GM19463 (cell line): Measurements from ENCODE around the gene PGM3.

Source experiments
- ATAC-seq: cut with Tn5 transposase; IDR thresholded peaks from one replicate; pipeline ENCODE4 v1.9.1; 2021; ENCODE audit warnings: mild to moderate bottlenecking, moderate library complexity; ENCODE audit not compliant: unreplicated experiment

The PGM3 gene

DNA sequence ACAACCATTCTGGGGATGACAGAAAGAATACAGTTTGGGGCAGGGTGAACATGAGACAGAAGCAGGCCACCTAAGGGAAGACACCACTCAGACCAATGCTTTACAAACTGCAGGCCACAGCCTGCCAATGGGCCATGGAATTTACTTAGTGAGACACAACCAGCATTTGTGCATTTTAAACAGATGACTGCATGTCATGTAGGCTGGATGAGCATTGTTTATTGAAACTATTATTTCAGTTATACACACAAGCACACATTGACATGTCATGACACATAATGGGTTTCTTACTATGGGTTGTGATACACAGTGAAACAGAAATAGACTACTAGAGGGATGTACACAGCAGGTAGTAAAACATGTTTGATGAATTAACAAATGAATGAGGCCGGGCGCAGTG is 8.0 kb downstream of the PGM3 start:
- no peak for ATAC-seq

GRCh38 chr6:83183082-83183828 is 9.8 kb downstream of the PGM3 start:
- no peak for ATAC-seq

DNA sequence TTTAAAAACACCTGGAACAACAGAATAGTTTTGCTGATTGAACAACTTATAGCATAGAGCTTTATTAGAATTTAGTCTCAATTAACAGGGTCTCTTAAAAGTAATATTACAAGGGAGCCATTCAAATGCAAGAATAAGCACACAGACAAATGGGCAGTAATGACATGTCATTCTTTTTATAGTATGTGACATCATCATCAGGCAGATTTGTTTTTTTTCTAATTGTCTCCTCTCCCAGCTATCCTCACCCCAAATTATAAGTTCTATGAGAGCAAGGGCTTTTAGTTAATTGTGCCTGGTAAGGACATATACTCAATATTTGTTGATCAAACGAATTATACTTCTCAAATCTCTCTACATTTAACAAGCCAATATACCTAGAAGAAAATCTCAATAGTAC is 11.0 kb downstream of the PGM3 start:
- ATAC-seq = no peak

DNA sequence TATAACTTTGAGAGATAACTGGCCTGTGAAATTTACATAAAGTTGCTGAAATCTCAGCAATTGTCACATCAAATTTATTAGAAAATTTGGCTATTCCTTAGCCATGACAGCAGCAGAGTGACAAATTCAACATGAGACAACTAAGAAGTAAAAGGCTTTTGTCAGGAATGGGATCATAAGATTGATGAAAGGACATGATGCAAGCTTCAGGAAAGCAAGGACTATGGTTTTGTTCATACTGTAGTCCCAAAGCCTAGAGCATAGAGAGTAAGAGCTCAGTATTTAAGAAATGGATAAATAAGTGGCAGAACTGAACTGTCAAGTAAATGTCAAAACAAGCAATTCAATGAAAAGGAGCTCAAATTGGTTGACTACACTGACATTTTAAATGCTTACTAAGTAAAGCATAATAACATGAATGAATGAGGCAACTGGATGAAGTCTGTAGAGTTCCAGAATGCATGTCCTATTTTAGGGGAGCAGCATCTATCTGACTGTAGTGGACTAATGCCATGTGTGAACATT is 12.6 kb downstream of the PGM3 start:
- no peak for ATAC-seq

DNA sequence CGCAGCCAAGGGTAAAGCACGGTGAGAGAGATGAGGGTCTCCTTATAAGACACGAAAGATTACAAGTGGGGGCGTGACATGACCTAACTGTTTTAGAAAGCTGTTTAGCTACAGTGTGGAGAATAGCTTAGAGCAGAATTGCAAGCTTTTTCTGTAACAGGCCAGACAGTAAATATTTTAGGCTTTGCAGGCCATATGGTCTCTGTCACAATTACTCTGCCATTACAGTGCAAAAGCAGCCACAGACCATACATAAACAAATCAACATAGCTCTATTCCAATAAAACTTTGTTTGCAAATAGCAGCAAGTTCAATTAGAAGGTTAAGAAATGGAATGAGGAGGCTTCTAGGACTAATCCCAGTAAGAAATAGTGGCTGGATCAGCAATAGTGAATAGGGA is 16.8 kb downstream of the PGM3 start:
- ATAC-seq = no peak

GRCh38 chr6:83169511-83169910 is 23.6 kb downstream of the PGM3 start:
- no peak for ATAC-seq

DNA sequence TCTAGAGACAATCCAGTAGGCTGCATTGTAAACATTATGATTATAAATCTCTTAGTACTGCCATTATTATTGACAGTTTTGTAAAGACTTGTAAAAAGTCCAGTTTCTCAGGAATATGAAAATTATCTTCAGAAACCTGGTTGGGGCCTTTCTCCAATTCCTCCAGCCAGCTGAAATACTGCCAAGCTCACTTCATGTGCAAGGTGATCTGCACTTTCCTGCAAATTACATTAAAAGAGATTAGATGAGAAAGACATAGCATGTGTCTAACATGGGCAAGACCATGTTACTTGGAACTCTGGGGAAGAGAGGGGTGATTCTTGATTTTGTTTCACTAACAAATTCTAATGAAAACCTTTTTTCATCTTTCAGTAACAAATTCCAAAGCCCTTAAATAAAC is 24.0 kb downstream of the PGM3 start:
- ATAC-seq = no peak

GRCh38 chr6:83168556-83168955 is 24.5 kb downstream of the PGM3 start:
- no peak for ATAC-seq

- ATAC-seq = no peak
Observed at GRCh38 chr6:83167726-83168278, 25.3 kb downstream of the PGM3 start.

GRCh38 chr6:83160167-83160566 is 32.9 kb downstream of the PGM3 start:
- no peak for ATAC-seq

- no peak for ATAC-seq
Observed at GRCh38 chr6:83155794-83156193, 37.3 kb downstream of the PGM3 start.

DNA sequence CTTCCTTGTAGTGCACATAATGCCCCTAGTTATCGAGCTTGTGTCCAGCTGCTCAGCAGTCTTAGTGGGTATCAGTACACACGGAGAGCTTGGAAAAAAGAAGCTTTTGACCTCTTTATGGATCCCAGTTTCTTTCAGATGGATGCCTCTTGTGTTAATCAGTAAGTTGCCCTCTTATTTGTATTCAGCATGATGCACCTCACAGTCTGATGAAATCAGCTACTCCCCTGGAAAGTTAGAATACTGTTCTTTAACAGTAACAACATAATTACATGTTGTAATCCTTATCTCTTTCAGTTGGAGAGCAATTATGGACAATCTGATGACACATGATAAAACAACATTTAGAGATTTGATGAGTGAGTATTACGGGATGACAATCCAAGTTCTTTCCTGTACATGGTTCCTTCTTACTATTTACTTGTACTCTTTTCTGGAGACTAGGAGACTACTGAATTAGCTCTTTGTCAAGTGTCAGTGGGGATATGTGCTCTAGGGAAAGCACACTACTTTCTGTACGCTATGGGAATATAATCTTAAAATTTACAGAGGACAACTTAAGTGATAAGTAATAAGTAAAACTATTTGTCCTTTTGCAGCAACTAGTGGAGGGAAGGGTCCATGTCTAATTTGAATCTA is 39.1 kb downstream of the PGM3 start:
- ATAC-seq = no peak

DNA sequence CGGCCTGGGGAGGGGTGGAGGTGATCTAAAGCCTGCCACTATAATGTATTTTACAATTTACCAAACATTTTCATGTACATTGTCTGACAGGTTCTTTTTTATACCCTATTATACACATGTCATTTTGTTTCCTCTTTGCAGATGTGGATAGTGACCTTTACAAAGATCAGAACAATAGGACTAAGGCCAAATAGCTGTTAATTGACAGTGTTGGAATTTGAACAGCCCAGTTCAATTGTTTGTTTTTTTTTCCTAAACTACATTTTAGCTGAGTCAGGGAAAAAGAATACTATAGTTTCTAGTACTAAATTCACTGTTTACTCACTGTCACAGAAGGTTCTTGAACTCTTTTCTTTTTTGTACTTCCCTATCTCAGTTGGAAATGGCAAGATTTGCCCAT is 40.2 kb downstream of the PGM3 start:
- no peak for ATAC-seq

GRCh38 chr6:83151114-83151513 is 42.0 kb downstream of the PGM3 start:
- no peak for ATAC-seq

- no peak for ATAC-seq
Observed at GRCh38 chr6:83138758-83139157, 54.3 kb downstream of the PGM3 start.

- ATAC-seq = no peak
Observed at GRCh38 chr6:83138118-83138722, 54.8 kb downstream of the PGM3 start.

- no peak for ATAC-seq
Observed at GRCh38 chr6:83132121-83132520, 60.9 kb downstream of the PGM3 start.

DNA sequence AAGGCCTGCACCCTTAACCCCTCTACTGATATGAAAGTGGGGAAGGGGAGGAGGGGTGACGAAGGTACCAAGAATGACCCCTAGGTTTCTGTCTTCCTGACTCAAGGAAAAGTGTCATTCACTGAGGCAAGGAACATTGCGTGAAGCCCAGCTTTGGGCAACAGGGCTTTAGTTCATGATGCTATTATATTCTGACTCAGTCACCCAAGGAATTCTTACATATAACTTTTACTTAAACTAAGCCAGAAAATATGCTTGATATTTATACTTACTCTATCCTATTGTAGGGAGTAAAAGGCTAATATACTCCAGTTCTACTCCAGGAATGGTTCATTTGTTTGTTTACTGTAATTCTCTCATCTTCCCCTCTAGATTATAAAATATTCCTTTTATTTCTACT is 65.1 kb downstream of the PGM3 start:
- ATAC-seq = no peak

DNA sequence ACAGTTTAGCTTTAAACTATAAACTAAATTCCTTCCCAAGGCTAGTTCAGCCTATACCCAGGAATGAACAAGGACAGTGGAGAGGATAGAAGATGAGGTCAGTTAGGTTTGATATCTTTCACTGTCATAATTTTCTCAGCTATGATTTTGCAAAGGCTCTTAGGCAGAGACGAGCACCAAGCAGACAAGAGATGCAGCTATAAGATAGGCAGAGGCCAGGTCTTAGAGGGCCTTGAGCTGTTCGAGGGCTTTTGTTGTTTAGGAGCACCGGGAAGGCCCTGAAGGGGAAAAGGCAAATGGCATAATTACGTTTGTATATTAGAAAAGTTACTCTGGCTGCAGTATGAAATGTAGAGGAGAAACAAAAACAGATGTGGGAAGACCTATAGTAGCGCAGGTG is 65.8 kb downstream of the PGM3 start:
- ATAC-seq = no peak

DNA sequence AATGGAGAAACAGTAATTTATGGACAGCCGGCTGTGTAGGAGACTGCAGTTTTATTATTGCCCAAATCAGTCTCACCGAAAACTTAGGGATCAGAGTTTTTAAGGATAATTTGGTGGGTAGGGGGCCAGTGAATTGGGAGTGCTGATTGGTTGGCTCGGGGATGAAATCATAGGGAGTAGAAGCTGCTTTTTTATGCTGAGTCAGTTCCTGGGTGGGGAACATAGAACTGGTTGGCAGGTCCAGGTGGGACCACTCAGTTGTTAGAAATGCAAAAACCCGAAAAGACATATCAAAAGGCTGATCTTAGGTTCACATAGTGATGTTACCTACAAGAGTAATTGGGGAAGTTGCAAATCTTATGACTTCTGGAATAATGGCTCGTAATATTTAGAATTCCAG is 66.3 kb downstream of the PGM3 start:
- ATAC-seq = no peak

- no peak for ATAC-seq
Observed at GRCh38 chr6:83126223-83126622, 66.8 kb downstream of the PGM3 start.

DNA sequence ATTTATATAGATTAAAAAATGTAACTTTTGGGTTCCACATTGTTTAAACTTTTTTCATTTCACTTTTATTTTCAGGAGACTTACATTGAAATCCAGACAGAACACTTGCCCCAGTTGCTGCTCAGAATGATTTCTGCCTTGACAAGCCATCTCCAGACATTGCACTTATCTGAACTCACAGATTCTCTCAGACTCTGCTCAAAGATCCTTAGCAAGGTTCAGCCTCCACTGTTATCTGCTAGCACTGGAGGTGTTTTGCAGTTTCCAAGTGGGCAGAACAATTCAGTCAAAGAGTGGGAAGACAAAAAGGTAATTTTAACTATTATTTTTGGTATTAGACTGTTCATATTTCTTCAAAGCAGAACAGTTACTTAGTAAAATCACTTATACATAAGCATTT is 67.6 kb downstream of the PGM3 start:
- ATAC-seq = no peak
